GM12891 (cell line): ENCODE measurements around the gene NUP93.

Experiments
- POLR2A ChIP-seq: IDR thresholded peaks from 2 replicates; pipeline ENCODE4 v1.6.1; 2011; ENCODE audit warnings: low read depth, low read length, control low read depth
- POLR2AphosphoS5 ChIP-seq: IDR thresholded peaks from 2 replicates; pipeline ENCODE4 v1.6.1; 2011; ENCODE audit warnings: low read depth, low read length, control low read depth
- TAF1 ChIP-seq: IDR thresholded peaks from 2 replicates; pipeline ENCODE4 v1.6.1; 2011; ENCODE audit warnings: low read depth, low read length, control low read depth

DNA sequence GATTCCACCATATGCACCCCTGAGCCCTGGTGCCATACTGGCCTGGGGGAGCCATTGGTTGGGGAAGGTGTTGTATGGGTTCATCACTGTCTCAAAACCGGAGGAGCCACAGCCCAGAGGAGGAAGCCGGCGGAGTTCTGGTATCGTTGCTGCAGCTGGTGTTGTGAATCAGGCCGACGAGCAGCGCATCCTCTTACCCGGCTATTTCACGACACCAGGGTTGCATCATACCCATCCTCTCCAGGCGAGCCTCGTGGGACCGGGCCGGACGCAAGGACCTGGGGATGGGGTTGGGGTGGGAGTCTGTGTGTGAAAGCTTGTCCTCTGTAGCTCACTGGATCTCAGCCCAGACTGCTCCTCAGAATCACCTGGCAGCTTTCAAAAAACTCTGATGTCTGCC lies 128.4 kb downstream of the NUP93 start:
- TF ChIP-seq POLR2AphosphoS5 (no peak), POLR2A (no peak), TAF1 (no peak)
